HG03280 (cell line): ENCODE results near the gene SLC22A4.

Source experiments
- ATAC-seq: cut with Tn5 transposase; IDR thresholded peaks from one replicate; pipeline ENCODE4 v1.9.1; 2021; ENCODE audit warnings: mild to moderate bottlenecking, moderate library complexity; ENCODE audit not compliant: unreplicated experiment

Gene SLC22A4

GRCh38 chr5:132273631-132274030 lies 20.6 kb upstream of the SLC22A4 start:
- no peak for ATAC-seq

GRCh38 chr5:132274050-132274792 lies 20.0 kb upstream of the SLC22A4 start:
- ATAC-seq: no peak

- no peak for ATAC-seq
Measured at GRCh38 chr5:132275367-132276220, 18.6 kb upstream of the SLC22A4 start.

GRCh38 chr5:132277256-132277655 lies 16.9 kb upstream of the SLC22A4 start:
- no peak for ATAC-seq

GRCh38 chr5:132277971-132278853 lies 16.0 kb upstream of the SLC22A4 start:
- ATAC-seq: no peak

- no peak for ATAC-seq
Measured at GRCh38 chr5:132279801-132280200, 14.4 kb upstream of the SLC22A4 start.

- ATAC-seq: no peak
Measured at GRCh38 chr5:132280371-132281240, 13.6 kb upstream of the SLC22A4 start.

GRCh38 chr5:132281856-132282614 lies 12.2 kb upstream of the SLC22A4 start:
- no peak for ATAC-seq

- no peak for ATAC-seq
Measured at GRCh38 chr5:132283423-132284043, 10.7 kb upstream of the SLC22A4 start.

- ATAC-seq: no peak
Measured at GRCh38 chr5:132289097-132289496, 5.1 kb upstream of the SLC22A4 start.

GRCh38 chr5:132291026-132291425 lies 3.2 kb upstream of the SLC22A4 start:
- ATAC-seq: no peak

GRCh38 chr5:132293066-132293991 lies 865 bp upstream of the SLC22A4 start:
- peak; percentile 36 for ATAC-seq

GRCh38 chr5:132294728-132295504 lies 722 bp downstream of the SLC22A4 start:
- ATAC-seq: peak; percentile 8

GRCh38 chr5:132295505-132296411 lies 1.6 kb downstream of the SLC22A4 start:
- no peak for ATAC-seq

- ATAC-seq: no peak
Measured at GRCh38 chr5:132296412-132297016, 2.3 kb downstream of the SLC22A4 start.
